Activated CD8-positive, alpha-beta T cell treated with anti-CD3 and anti-CD28 coated beads for 36 hours (primary cell): ENCODE results near the gene POGK. TPM values are rescaled to one million over a fixed set of nuclear protein-coding genes. Genes with fewer than 3 reads are reported as not detected.
A peak's percentile ranks its signal among the peaks of the same experiment; 100 is the strongest.

ENCODE experiments used
- ATAC-seq: fragments of 200-7000 bp; cut with Tn5 transposase; one replicate; pipeline ENCODE4 v1.10.0; 2021; ENCODE audit warnings: mild to moderate bottlenecking, moderate library complexity
- CTCF ChIA-PET: fragments of 350-600 bp; sonication (Branson Sonifier 250); formaldehyde crosslinking; loops from one replicate; lab custom pipeline; 2021; ENCODE audit warnings: antibody characterized with exemption; lab: Charles Lee
- POLR2A ChIA-PET: fragments of 350-600 bp; sonication (Branson Sonifier 250); formaldehyde crosslinking; loops from one replicate; lab custom pipeline; 2021; ENCODE audit warnings: antibody characterized with exemption; lab: Charles Lee
- DNase-seq: peaks from one replicate; pipeline ENCODE4 v3.0.0-alpha.2; 2020
- H3K27ac Mint-ChIP-seq: one replicate; pipeline ENCODE4 v1.8.0; 2021; ENCODE audit warnings: mild to moderate bottlenecking, mixed read lengths
- H3K27me3 Mint-ChIP-seq: one replicate; pipeline ENCODE4 v1.8.0; 2021; ENCODE audit warnings: mixed read lengths
- H3K36me3 Mint-ChIP-seq: one replicate; pipeline ENCODE4 v1.8.0; 2021; ENCODE audit warnings: low read depth, mixed read lengths
- H3K4me1 Mint-ChIP-seq: one replicate; pipeline ENCODE4 v1.8.0; 2021; ENCODE audit warnings: low read depth, mixed read lengths
- H3K4me3 Mint-ChIP-seq: one replicate; pipeline ENCODE4 v1.8.0; 2021; ENCODE audit warnings: mild to moderate bottlenecking, moderate library complexity, mixed read lengths
- H3K9me3 Mint-ChIP-seq: one replicate; pipeline ENCODE4 v1.8.0; 2021; ENCODE audit warnings: mixed read lengths
- intact Hi-C: fragments of 100-400 bp; cut with micrococcal nuclease; formaldehyde crosslinking; loops from one replicate; pipeline ENCODE4 v1.10.0; 2022
- total RNA-seq, 2 experiments: library from RNA; stranded (reverse); gene quantifications; one replicate each; pipeline ENCODE4 v1.2.3, GENCODE V29; 2021
- TF ChIP-seq, protein P1 (sequence below): fragments of 200-600 bp; IDR thresholded peaks from one replicate; pipeline ENCODE4 v1.8.0; 2022; ENCODE audit warnings: antibody characterized with exemption, mild to moderate bottlenecking

Gene POGK
- total RNA-seq, 2 experiments from 2014 or later = 33.6 to 34.4 TPM

DNA sequence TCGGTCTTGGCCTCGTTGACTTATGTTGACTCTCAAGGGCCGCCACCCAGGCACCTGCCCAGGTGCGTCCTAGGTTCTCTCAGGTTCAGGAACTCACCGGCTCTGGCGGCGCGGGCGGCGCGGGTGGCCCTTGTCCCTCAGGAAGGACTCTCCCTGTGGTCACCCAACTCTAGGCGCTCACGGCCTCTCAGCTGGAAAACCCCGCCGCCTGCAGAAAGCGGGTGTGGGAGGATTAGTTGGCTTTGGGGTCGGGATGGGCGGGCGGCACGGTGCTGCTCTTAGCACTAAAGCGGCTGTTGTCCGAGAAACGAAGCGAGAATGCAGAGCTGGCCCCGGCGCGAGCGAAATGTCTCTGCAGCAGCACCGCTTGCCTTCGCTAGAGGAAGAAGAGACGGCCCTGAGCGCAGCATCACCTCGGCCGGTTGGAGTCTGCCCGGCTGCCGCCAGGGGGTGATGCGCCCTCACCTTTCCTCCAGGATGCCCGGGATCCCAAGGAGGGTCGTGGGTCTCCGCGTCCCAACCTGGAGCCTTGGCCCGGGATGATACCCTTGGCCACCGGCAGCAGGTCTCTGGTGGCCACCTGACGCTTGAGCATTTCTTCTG is 44.9 kb downstream of the POGK start:
- DNase-seq (peak; percentile 58), ATAC-seq (peak; percentile 79)
- H3K36me3 Mint-ChIP-seq = no peaks in the 10 kb centered on the region
- H3K27ac Mint-ChIP-seq = no peak overlapping the region
- ChIA-PET POLR2A (interaction anchor here (0.7 kb wide), 1 partner anchor 16 kb away, joined by 3 read pairs; no protein-coding TSS in a partner anchor), CTCF (interaction anchor here (0.7 to 8.7 kb wide), 13 partner anchors 8 to 377 kb away, joined by 3 to 89 read pairs (median 4); partner anchors contain the start of gene TADA1)
- peaks cover 24% of the 10 kb centered on the region for H3K27me3 Mint-ChIP-seq
- no peaks in the 10 kb centered on the region for H3K9me3 Mint-ChIP-seq
- intact Hi-C loops = no loop called here
- no peak overlapping the region for H3K4me3 Mint-ChIP-seq
- TF ChIP-seq, protein P1, sequence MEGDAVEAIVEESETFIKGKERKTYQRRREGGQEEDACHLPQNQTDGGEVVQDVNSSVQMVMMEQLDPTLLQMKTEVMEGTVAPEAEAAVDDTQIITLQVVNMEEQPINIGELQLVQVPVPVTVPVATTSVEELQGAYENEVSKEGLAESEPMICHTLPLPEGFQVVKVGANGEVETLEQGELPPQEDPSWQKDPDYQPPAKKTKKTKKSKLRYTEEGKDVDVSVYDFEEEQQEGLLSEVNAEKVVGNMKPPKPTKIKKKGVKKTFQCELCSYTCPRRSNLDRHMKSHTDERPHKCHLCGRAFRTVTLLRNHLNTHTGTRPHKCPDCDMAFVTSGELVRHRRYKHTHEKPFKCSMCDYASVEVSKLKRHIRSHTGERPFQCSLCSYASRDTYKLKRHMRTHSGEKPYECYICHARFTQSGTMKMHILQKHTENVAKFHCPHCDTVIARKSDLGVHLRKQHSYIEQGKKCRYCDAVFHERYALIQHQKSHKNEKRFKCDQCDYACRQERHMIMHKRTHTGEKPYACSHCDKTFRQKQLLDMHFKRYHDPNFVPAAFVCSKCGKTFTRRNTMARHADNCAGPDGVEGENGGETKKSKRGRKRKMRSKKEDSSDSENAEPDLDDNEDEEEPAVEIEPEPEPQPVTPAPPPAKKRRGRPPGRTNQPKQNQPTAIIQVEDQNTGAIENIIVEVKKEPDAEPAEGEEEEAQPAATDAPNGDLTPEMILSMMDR = peak; percentile 75
- H3K4me1 Mint-ChIP-seq = peaks cover 11% of the 10 kb centered on the region

DNA sequence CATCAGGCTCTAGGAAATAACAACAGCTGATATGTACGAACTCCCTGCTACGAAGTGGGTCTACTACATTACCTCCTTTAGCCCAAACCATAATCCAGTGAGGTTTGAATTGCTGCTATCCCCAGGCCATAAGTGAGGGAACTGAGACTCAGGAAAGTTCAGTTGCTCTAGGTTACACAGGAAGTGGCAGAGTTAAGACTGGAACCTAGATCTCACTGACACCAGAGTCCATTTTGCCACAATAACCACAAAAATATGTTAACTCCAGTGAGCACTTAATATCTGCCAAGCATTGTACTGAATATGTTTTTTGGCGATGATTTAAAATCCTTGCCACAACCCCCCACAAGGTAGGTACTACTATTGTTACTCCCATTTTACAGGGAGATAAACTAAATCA is 45.7 kb downstream of the POGK start:
- Mint-ChIP-seq H3K27me3 (peaks cover 24% of the 10 kb centered on the region), H3K4me3 (no peak overlapping the region), H3K27ac (no peak overlapping the region), H3K4me1 (peaks cover 11% of the 10 kb centered on the region), H3K9me3 (no peaks in the 10 kb centered on the region), H3K36me3 (no peaks in the 10 kb centered on the region)
- intact Hi-C loops = no loop called here
- TF ChIP-seq, protein P1 = no peak
- no peak for DNase-seq
- peak; percentile 47 for ATAC-seq
- POLR2A ChIA-PET = no interaction called here
- CTCF ChIA-PET = interaction anchor here (0.5 to 8.7 kb wide), 6 partner anchors 8 to 174 kb away, joined by 3 to 89 read pairs (median 9); partner anchors contain the start of gene TADA1

DNA sequence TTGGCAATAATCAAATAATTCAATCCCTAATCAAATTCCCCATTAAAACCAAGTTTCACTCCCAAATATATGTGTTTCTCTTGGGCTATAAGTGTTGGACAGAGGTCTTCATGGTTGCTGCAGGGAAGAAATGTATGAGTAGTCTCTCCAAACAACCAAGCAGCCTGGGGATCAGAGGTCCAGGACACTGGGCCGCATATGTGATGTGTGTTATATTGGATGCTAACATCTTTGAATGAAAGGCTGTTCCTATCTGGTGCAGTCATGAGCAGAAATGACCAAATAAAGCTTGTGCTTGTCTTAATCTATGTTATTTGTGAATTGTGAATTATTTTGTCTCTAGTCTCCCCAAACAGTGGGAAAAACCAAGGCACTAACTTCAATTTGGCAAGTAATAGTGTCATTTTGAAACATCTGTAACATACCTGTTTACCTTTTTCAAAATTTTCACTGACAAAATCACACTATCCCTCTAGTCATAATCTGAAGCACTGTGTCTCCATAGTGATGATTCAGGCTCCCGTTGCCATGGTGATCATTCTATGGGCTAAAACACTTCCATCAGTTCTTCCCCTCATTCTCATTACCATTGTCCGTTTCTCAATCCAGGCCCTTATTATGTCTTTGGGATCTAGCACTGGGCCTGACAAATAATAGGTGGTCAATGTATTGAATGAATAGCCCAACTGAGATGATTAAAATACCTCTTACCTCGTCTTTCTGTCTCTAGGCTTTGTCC is 49.3 kb downstream of the POGK start:
- intact Hi-C loops = no loop called here
- Mint-ChIP-seq H3K4me3 (no peak overlapping the region), H3K27me3 (peaks cover 22% of the 10 kb centered on the region), H3K9me3 (no peaks in the 10 kb centered on the region), H3K36me3 (no peaks in the 10 kb centered on the region), H3K4me1 (peaks cover 11% of the 10 kb centered on the region), H3K27ac (no peak overlapping the region)
- ChIA-PET POLR2A (no interaction called here), CTCF (interaction anchor here (8.7 kb wide), 1 partner anchor 171 kb away, joined by 89 read pairs; no protein-coding TSS in a partner anchor)
- TF ChIP-seq, protein P1 = no peak
- ATAC-seq (no peak), DNase-seq (no peak)

DNA sequence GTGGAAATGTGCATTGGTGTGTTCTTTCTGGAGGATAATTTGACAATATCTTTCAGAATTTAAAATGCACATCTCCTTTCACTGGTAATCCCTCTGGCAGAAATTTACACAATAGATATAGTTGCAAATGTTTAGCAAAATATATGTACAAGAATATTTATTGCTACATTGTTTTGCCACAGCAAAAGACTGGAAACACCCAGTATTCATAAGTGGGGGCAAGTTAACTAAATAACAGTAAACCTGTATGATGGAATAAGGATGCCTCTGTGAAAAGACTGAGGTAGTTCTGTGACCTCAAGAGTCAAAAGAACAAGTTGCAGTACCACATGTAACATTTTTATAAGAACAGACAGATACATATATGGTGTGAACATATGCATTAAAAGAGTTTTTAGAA is 50.5 kb downstream of the POGK start:
- Mint-ChIP-seq H3K27ac (no peak overlapping the region), H3K4me3 (no peak overlapping the region), H3K36me3 (no peaks in the 10 kb centered on the region), H3K4me1 (peaks cover 5% of the 10 kb centered on the region), H3K27me3 (peaks cover 15% of the 10 kb centered on the region), H3K9me3 (no peaks in the 10 kb centered on the region)
- intact Hi-C loops = no loop called here
- ATAC-seq (no peak), DNase-seq (no peak)
- TF ChIP-seq, protein P1 = no peak
- CTCF ChIA-PET = no interaction called here
- POLR2A ChIA-PET = no interaction called here

DNA sequence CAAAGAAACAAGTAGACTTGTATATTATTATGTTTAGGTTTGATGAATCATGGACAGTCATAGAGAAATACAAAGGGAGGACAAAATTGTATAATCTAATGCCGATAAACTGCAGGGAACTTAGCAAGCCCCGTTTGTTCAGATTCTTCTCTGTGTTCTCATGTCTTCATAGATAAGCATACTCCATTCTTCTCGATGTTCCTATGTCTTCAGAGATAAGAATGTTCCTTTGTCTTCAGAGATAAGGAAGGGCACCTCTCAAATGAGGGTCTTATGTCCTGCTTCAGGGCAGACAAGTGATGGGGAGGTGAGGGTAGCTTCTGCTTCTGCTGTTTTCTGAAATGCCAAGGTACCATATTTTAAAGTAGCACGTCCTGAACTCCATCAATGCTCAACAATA is 56.5 kb downstream of the POGK start:
- TF ChIP-seq, protein P1 = no peak
- Mint-ChIP-seq H3K27me3 (peaks cover 14% of the 10 kb centered on the region), H3K4me1 (no peaks in the 10 kb centered on the region), H3K27ac (no peak overlapping the region), H3K9me3 (peaks cover 11% of the 10 kb centered on the region), H3K4me3 (no peak overlapping the region), H3K36me3 (peaks cover 2% of the 10 kb centered on the region)
- intact Hi-C loops = no loop called here
- no peak for DNase-seq
- ChIA-PET CTCF (interaction anchor here (1.0 to 24.9 kb wide), 3 partner anchors 9 to 163 kb away, joined by 3 to 863 read pairs (median 3); no protein-coding TSS in a partner anchor), POLR2A (no interaction called here)
- no peak for ATAC-seq
